HL-60 (cell line): ENCODE data around the gene GPR135.

Source experiments
- POLR2AphosphoS5 ChIP-seq: IDR thresholded peaks from 2 replicates; pipeline ENCODE4 v1.6.1; 2012; ENCODE audit warnings: low read depth
- SPI1 ChIP-seq: IDR thresholded peaks from 2 replicates; pipeline ENCODE4 v1.6.1; 2012; ENCODE audit warnings: low read depth, mild to moderate bottlenecking, borderline replicate concordance
- TF ChIP-seq, protein P1 (sequence below): IDR thresholded peaks from one replicate; pipeline ENCODE4 v1.5.1; 2011; ENCODE audit warnings: low read length, control low read depth, inconsistent platforms; ENCODE audit not compliant: insufficient read depth
- TF ChIP-seq, protein P2 (sequence below): IDR thresholded peaks from 2 replicates; pipeline ENCODE4 v1.6.1; 2012; ENCODE audit warnings: low read depth; ENCODE audit not compliant: insufficient replicate concordance

DNA sequence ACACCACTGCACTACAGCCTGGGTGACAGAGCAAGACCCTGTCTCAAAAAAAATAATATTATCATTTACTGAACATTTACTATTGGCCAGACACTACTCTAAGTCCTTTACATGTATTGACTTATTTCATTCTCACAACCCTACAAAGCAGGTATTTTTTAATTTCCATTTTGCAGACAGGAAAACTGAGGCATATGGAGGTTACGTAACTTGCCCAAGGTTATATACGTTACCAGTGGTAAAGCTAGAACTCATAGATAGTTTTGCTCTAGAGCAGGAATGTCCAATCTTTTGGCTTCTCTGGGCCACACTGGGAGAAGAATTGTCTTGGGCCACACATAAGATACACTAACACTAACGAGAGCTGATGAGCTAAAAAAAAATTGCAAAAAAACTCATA, 13.4 kb upstream of the GPR135 start:
- TF ChIP-seq, protein P1, sequence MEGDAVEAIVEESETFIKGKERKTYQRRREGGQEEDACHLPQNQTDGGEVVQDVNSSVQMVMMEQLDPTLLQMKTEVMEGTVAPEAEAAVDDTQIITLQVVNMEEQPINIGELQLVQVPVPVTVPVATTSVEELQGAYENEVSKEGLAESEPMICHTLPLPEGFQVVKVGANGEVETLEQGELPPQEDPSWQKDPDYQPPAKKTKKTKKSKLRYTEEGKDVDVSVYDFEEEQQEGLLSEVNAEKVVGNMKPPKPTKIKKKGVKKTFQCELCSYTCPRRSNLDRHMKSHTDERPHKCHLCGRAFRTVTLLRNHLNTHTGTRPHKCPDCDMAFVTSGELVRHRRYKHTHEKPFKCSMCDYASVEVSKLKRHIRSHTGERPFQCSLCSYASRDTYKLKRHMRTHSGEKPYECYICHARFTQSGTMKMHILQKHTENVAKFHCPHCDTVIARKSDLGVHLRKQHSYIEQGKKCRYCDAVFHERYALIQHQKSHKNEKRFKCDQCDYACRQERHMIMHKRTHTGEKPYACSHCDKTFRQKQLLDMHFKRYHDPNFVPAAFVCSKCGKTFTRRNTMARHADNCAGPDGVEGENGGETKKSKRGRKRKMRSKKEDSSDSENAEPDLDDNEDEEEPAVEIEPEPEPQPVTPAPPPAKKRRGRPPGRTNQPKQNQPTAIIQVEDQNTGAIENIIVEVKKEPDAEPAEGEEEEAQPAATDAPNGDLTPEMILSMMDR, result no peak
- TF ChIP-seq POLR2AphosphoS5, result no peak
- TF ChIP-seq, protein P2, sequence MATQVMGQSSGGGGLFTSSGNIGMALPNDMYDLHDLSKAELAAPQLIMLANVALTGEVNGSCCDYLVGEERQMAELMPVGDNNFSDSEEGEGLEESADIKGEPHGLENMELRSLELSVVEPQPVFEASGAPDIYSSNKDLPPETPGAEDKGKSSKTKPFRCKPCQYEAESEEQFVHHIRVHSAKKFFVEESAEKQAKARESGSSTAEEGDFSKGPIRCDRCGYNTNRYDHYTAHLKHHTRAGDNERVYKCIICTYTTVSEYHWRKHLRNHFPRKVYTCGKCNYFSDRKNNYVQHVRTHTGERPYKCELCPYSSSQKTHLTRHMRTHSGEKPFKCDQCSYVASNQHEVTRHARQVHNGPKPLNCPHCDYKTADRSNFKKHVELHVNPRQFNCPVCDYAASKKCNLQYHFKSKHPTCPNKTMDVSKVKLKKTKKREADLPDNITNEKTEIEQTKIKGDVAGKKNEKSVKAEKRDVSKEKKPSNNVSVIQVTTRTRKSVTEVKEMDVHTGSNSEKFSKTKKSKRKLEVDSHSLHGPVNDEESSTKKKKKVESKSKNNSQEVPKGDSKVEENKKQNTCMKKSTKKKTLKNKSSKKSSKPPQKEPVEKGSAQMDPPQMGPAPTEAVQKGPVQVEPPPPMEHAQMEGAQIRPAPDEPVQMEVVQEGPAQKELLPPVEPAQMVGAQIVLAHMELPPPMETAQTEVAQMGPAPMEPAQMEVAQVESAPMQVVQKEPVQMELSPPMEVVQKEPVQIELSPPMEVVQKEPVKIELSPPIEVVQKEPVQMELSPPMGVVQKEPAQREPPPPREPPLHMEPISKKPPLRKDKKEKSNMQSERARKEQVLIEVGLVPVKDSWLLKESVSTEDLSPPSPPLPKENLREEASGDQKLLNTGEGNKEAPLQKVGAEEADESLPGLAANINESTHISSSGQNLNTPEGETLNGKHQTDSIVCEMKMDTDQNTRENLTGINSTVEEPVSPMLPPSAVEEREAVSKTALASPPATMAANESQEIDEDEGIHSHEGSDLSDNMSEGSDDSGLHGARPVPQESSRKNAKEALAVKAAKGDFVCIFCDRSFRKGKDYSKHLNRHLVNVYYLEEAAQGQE, result no peak
- no peak for TF ChIP-seq SPI1
